Measurements from ENCODE around the gene ATP2B2.

DNA sequence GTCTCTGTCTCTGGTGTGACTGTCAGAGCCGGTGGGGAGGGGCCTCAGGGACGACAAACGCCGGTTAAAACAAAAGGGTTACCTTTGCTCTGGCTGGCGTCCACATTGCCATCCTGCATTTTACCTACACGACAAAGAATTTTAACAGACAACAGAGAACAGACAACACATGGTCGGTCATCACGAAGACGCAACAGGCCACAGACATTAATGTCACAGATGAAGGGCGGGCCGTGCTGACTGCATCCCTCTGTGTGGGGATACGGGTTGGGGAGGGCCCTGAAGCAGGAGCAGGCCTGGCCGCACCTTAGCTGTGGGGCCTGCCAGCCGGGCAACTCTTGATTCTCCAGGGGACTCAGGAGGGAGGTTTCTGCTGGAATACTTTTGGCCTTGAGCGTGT lies 126.2 kb downstream of the ATP2B2 start:
- no peak for TF ChIP-seq POLR2A (IDR thresholded peaks at IDR 0.05)
- TF ChIP-seq, protein P1, sequence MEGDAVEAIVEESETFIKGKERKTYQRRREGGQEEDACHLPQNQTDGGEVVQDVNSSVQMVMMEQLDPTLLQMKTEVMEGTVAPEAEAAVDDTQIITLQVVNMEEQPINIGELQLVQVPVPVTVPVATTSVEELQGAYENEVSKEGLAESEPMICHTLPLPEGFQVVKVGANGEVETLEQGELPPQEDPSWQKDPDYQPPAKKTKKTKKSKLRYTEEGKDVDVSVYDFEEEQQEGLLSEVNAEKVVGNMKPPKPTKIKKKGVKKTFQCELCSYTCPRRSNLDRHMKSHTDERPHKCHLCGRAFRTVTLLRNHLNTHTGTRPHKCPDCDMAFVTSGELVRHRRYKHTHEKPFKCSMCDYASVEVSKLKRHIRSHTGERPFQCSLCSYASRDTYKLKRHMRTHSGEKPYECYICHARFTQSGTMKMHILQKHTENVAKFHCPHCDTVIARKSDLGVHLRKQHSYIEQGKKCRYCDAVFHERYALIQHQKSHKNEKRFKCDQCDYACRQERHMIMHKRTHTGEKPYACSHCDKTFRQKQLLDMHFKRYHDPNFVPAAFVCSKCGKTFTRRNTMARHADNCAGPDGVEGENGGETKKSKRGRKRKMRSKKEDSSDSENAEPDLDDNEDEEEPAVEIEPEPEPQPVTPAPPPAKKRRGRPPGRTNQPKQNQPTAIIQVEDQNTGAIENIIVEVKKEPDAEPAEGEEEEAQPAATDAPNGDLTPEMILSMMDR (IDR thresholded peaks at IDR 0.05) = no peak

Measured in right lobe of liver (tissue), 4 donors.